DOHH2 (cell line): ENCODE data around the gene SORBS1.

Experiments
- H3F3A ChIP-seq: fragments of 200-600 bp; sonication (generic), shearing (Covaris generic); 2 replicates; pipeline ENCODE4 v1.6.0; 2016; ENCODE audit warnings: antibody characterized with exemption, mild to moderate bottlenecking; ENCODE audit not compliant: control insufficient read depth, insufficient read depth
- H3K27ac ChIP-seq: fragments of 200-600 bp; sonication (generic); 2 replicates; pipeline ENCODE4 v1.5.1; 2014; ENCODE audit warnings: low read depth, mild to moderate bottlenecking, low read length, moderate library complexity
- H3K27me3 ChIP-seq: fragments of 200-600 bp; sonication (generic); 2 replicates; pipeline ENCODE4 v1.6.1; 2014; ENCODE audit warnings: mild to moderate bottlenecking, low read length, mixed read lengths; ENCODE audit not compliant: control insufficient read depth
- H3K36me3 ChIP-seq: fragments of 200-600 bp; sonication (generic); 2 replicates; pipeline ENCODE4 v1.6.1; 2014; ENCODE audit warnings: mild to moderate bottlenecking, low read length, moderate library complexity, mixed read lengths; ENCODE audit not compliant: control insufficient read depth
- H3K4me1 ChIP-seq: fragments of 200-600 bp; sonication (generic); 2 replicates; pipeline ENCODE4 v1.6.1; 2014; ENCODE audit warnings: mild to moderate bottlenecking, low read length, mixed read lengths; ENCODE audit not compliant: control insufficient read depth
- H3K4me2 ChIP-seq: fragments of 200-600 bp; sonication (generic); 2 replicates; pipeline ENCODE4 v1.6.0; 2014; ENCODE audit warnings: mild to moderate bottlenecking, low read length, moderate library complexity
- H3K4me3 ChIP-seq: fragments of 200-600 bp; sonication (generic); 2 replicates; pipeline ENCODE4 v1.5.1; 2014; ENCODE audit warnings: mild to moderate bottlenecking, low read length, mixed read lengths
- H3K79me2 ChIP-seq: fragments of 200-600 bp; sonication (generic); 2 replicates; pipeline ENCODE4 v1.6.1; 2014; ENCODE audit warnings: mild to moderate bottlenecking, low read length, mixed read lengths; ENCODE audit not compliant: control insufficient read depth
- H3K9me2 ChIP-seq: fragments of 200-600 bp; sonication (generic); replicated peaks from 2 replicates; pipeline ENCODE4 v1.6.1; 2014; ENCODE audit warnings: mild to moderate bottlenecking, low read length, mixed read lengths; ENCODE audit not compliant: control insufficient read depth
- H3K9me3 ChIP-seq: fragments of 200-600 bp; sonication (generic); 2 replicates; pipeline ENCODE4 v1.6.1; 2014; ENCODE audit warnings: antibody characterized with exemption, low read length, mixed read lengths; ENCODE audit not compliant: control insufficient read depth, insufficient read depth
- H4K20me1 ChIP-seq: fragments of 200-600 bp; sonication (generic); 2 replicates; pipeline ENCODE4 v1.6.0; 2014; ENCODE audit warnings: low read depth, mild to moderate bottlenecking, antibody characterized with exemption, low read length, moderate library complexity; ENCODE audit not compliant: control insufficient read depth, insufficient read depth
- EZH2phosphoT487 ChIP-seq: fragments of 200-600 bp; sonication (generic); IDR thresholded peaks from 2 replicates; pipeline ENCODE4 v1.6.1; 2017; ENCODE audit warnings: borderline replicate concordance, mild to moderate bottlenecking, antibody characterized with exemption, low read length, moderate library complexity, mixed read lengths
- TF ChIP-seq, protein P1 (sequence below): fragments of 200-600 bp; sonication (generic); IDR thresholded peaks from one replicate; pipeline ENCODE4 v1.5.1; 2014; ENCODE audit warnings: antibody characterized with exemption, mild to moderate bottlenecking, low read depth, low read length; ENCODE audit not compliant: poor library complexity, severe bottlenecking

The SORBS1 gene

DNA sequence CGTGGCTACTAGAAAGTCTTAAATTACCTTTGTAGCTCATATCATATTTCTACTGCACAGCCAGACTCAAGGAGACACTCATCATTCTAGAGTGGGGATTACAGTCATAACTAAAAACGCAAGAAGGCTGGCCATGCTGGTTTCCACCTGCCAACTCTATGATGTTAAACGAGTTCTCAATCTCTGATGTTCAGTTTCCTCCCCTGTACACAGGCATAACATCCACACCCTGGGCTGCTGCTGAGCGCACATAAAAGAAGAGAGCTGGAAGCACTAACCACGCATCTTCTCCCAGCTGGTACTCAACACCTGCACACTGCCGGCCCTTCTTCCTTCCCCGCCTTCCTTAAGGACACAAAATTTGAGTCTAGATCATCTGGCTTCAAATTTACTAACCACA lies 60.5 kb downstream of the SORBS1 start:
- Histone ChIP-seq H3K36me3 (no peaks in the 10 kb centered on the region), H4K20me1 (no peaks in the 10 kb centered on the region), H3K27ac (no peak overlapping the region), H3K79me2 (no peaks in the 10 kb centered on the region), H3K27me3 (no peaks in the 10 kb centered on the region), H3K4me3 (no peak overlapping the region), H3K9me3 (no peaks in the 10 kb centered on the region), H3K9me2 (no peaks in the 10 kb centered on the region), H3F3A (no peaks in the 10 kb centered on the region), H3K4me1 (no peaks in the 10 kb centered on the region), H3K4me2 (no peak overlapping the region)
- TF ChIP-seq, protein P1, sequence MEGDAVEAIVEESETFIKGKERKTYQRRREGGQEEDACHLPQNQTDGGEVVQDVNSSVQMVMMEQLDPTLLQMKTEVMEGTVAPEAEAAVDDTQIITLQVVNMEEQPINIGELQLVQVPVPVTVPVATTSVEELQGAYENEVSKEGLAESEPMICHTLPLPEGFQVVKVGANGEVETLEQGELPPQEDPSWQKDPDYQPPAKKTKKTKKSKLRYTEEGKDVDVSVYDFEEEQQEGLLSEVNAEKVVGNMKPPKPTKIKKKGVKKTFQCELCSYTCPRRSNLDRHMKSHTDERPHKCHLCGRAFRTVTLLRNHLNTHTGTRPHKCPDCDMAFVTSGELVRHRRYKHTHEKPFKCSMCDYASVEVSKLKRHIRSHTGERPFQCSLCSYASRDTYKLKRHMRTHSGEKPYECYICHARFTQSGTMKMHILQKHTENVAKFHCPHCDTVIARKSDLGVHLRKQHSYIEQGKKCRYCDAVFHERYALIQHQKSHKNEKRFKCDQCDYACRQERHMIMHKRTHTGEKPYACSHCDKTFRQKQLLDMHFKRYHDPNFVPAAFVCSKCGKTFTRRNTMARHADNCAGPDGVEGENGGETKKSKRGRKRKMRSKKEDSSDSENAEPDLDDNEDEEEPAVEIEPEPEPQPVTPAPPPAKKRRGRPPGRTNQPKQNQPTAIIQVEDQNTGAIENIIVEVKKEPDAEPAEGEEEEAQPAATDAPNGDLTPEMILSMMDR, result no peak
- TF ChIP-seq EZH2phosphoT487, result no peak

DNA sequence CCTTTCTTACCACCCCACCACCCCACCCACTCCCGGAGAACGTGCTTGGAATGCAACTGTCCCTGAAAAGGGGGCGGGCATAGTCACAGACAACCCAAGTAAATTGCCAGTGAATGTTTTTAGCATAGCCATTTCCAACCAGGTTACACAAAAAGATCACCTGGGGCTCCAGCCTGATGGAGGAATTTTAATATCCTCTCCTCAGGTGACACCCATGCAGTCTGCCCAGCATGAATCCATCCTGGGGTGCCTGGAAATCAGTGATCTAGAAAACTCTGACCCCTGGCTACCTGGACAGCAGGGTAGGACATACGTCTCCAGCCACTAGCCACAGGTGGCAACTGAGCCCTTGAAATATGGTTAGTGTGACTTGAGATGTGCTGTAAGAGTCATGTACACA lies 61.1 kb downstream of the SORBS1 start:
- Histone ChIP-seq H3K27ac (no peak overlapping the region), H4K20me1 (no peaks in the 10 kb centered on the region), H3K9me3 (no peaks in the 10 kb centered on the region), H3F3A (no peaks in the 10 kb centered on the region), H3K4me1 (no peaks in the 10 kb centered on the region), H3K9me2 (no peaks in the 10 kb centered on the region), H3K79me2 (no peaks in the 10 kb centered on the region), H3K36me3 (no peaks in the 10 kb centered on the region), H3K27me3 (no peaks in the 10 kb centered on the region), H3K4me3 (no peak overlapping the region), H3K4me2 (no peak overlapping the region)
- no peak for TF ChIP-seq EZH2phosphoT487
- TF ChIP-seq, protein P1, result no peak

DNA sequence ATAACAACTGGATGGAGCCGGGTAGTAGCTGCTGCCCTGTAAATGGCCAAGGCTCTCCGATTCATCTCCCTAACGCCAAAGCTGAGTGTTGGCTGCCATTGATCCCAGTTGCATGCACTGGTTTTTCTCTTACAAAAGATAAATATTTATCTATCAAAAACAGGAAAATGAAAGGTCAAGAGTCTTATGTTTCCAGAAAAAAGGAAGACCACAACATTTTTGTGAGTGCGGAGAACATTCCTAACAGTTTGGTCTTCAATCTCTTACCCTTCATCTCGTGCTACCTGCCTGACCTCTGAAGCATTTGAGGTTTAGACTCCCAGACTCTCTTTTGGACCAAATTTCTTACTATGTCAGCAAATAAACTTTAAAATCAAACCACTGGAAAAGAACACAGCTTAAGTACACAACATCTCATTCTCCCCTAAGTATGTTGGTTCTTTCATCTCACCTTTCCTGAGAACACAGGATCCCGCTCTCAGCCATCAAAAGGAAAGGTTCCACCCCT lies 61.6 kb downstream of the SORBS1 start:
- Histone ChIP-seq H3F3A (no peaks in the 10 kb centered on the region), H4K20me1 (no peaks in the 10 kb centered on the region), H3K4me2 (no peak overlapping the region), H3K9me2 (no peaks in the 10 kb centered on the region), H3K36me3 (no peaks in the 10 kb centered on the region), H3K79me2 (no peaks in the 10 kb centered on the region), H3K9me3 (no peaks in the 10 kb centered on the region), H3K27me3 (no peaks in the 10 kb centered on the region), H3K4me3 (no peak overlapping the region), H3K4me1 (no peaks in the 10 kb centered on the region), H3K27ac (no peak overlapping the region)
- TF ChIP-seq, protein P1, result no peak
- TF ChIP-seq EZH2phosphoT487, result no peak
